SW 1271 (cell line): ENCODE measurements around the gene MAGED1.
A peak's percentile ranks its signal among the peaks of the same experiment; 100 is the strongest.
"Not testable (repeated sequence)": the region's sequence is repeated elsewhere in the genome, so short reads cannot be mapped to it uniquely, and the experiment has no call there.

ENCODE experiments used
- DNase-seq, 2 experiments: peaks; one replicate each; lab custom pipeline; 2025; lab: John Stamatoyannopoulos, UW

The MAGED1 gene

GRCh38 chrX:51894697-51895336 lies 1.4 kb downstream of the MAGED1 start:
- DNase-seq = peak in 1 of 2 experiments; percentile 0

GRCh38 chrX:51896626-51897025 lies 3.2 kb downstream of the MAGED1 start:
- no peak for DNase-seq

- no peak for DNase-seq
Measured at GRCh38 chrX:51899741-51900140, 6.3 kb downstream of the MAGED1 start.

- DNase-seq = no peak
Measured at GRCh38 chrX:51902510-51903050, 9.2 kb downstream of the MAGED1 start.

DNA sequence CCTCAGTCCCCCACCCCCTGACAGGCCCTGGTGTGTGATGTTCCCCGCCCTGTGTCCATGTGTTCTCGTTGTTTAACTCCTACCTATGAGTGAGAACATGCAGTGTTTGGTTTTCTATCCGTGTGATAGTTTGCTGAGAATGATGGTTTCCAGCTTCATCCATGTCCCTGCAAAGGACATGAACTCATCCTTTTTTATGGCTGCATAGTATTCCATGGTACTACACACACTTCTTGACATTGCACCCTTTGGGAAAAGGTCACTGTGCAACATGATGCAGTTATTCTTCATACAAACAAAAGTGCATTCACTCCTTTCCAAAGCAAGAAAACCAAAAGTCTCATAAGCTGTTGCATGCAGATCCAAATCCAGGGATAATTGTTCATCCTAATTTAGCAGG lies 11.7 kb downstream of the MAGED1 start:
- not testable (repeated sequence) for DNase-seq

- no peak for DNase-seq
Measured at GRCh38 chrX:51905711-51906110, 12.3 kb downstream of the MAGED1 start.

GRCh38 chrX:51917604-51918003 lies 24.2 kb downstream of the MAGED1 start:
- no peak for DNase-seq

GRCh38 chrX:51922561-51922960 lies 29.1 kb downstream of the MAGED1 start:
- no peak for DNase-seq

DNA sequence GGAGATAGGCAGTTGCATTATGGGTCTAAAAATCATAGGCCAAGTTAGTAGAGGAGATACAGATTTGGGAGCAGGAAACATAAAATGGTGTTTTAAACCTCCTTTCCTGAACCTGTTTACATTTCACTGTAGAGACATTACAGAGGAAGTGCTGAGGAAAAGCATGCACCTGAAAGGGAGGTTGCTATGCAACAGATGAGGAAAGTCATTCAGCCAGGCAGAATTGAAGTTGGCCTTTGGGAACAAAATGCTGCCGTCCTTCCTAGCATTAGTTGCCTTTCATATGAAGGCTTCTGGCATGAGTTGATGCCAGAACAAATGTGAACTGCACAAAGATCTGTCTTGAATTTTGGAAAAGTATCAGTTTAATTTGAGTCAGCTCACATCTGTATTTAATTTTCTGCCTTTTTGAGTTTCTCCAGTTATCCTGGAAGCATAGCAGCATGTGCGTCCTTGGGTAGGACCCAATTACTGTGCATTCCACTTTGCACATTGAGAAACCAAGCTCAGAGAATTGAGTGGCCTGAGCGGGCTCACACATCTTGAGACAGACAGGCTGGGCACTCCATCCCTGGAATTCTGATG lies 38.2 kb downstream of the MAGED1 start:
- no peak for DNase-seq
